BE2C (cell line): Measurements from ENCODE around the gene KDM8.
"Not testable (repeated sequence)": the region's sequence is repeated elsewhere in the genome, so short reads cannot be mapped to it uniquely, and the experiment has no call there.

Experiments
- DNase-seq: peaks from one replicate; pipeline ENCODE4 v3.0.0-alpha.2; 2020
- H3K27me3 ChIP-seq: fragments of 250-450 bp; sonication (Bioruptor Pico); 2 replicates; pipeline ENCODE4 v1.5.1; 2020; ENCODE audit warnings: mild to moderate bottlenecking
- H3K36me3 ChIP-seq: fragments of 250-450 bp; sonication (Bioruptor Pico); 2 replicates; pipeline ENCODE4 v1.5.1; 2020; ENCODE audit warnings: mild to moderate bottlenecking
- H3K4me1 ChIP-seq: fragments of 250-450 bp; sonication (Bioruptor Pico); 2 replicates; pipeline ENCODE4 v1.5.1; 2020
- H3K4me3 ChIP-seq: 2 replicates; pipeline ENCODE4 v1.5.1; 2011; ENCODE audit warnings: low read depth, low read length
- H3K9me3 ChIP-seq: fragments of 250-450 bp; sonication (Bioruptor Pico); 2 replicates; pipeline ENCODE4 v1.5.1; 2020
- TF ChIP-seq, protein P1 (sequence below): IDR thresholded peaks from 2 replicates; pipeline ENCODE4 v1.5.1; 2012; ENCODE audit warnings: mild to moderate bottlenecking, low read depth, low read length

Gene KDM8

DNA sequence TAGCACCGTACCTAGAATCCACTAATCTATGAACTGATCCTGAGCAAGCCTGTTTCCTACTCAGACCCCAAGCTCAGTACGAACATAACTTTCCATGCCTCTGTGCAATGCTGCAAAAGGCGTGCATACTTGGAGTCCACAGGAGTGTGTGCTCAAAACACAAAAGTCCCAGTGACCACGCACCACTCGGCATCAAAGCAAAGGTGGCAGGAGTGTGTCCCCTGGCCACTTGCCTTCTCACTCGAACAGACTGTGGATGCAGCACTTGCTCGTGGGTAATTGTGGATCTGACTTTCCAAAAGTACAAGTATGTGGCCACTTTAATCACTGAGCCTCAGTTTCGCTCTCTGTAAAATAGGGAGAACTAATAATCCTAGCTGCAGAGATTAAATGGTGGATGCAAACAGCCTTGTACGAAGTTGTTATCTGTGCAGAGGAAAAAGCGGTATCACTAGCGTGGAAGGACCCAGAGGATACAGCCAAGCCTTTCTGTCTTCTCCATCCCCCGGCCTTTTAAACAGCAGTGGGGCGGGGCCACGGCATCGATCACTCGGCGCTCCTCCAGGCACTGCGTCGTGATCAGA is 311 bp upstream of the KDM8 start:
- Histone ChIP-seq H3K27me3 (no peaks in the 10 kb centered on the region), H3K36me3 (no peaks in the 10 kb centered on the region), H3K9me3 (no peaks in the 10 kb centered on the region), H3K4me3 (peak overlapping the region; percentile 88), H3K4me1 (peaks cover 14% of the 10 kb centered on the region)
- TF ChIP-seq, protein P1, sequence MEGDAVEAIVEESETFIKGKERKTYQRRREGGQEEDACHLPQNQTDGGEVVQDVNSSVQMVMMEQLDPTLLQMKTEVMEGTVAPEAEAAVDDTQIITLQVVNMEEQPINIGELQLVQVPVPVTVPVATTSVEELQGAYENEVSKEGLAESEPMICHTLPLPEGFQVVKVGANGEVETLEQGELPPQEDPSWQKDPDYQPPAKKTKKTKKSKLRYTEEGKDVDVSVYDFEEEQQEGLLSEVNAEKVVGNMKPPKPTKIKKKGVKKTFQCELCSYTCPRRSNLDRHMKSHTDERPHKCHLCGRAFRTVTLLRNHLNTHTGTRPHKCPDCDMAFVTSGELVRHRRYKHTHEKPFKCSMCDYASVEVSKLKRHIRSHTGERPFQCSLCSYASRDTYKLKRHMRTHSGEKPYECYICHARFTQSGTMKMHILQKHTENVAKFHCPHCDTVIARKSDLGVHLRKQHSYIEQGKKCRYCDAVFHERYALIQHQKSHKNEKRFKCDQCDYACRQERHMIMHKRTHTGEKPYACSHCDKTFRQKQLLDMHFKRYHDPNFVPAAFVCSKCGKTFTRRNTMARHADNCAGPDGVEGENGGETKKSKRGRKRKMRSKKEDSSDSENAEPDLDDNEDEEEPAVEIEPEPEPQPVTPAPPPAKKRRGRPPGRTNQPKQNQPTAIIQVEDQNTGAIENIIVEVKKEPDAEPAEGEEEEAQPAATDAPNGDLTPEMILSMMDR: no peak
- peak; percentile 90 for DNase-seq

DNA sequence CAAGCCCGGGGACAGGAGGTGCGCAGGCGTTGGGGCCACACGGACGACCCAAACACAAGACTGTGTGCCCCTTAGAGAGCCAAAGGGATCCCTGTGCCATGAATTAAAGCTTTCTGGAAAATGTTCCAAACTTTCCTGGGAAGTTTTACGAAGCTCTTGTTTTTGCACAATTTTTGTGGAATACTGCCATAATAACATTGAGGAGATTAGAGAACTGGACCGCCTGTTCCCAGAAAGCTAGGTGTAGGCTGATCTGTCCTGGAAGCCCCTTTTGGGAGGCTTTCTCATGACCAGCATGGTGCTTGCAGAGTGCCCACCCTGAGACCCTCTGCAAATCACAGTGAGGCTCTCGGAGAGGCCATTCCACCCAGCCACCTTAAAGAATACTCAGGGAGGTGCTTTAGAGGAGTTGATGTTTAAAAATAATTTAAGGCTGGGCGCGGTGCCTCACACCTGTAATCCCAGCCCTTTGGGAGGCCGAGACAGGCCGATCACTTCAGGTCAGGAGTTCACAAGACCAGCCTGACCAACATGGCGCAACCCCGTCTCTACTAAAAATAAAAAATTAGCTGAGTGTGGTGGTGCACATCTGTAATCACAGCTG is 1.1 kb downstream of the KDM8 start:
- Histone ChIP-seq H3K4me3 (peak overlapping the region; percentile 88), H3K36me3 (no peaks in the 10 kb centered on the region), H3K27me3 (no peaks in the 10 kb centered on the region), H3K9me3 (no peaks in the 10 kb centered on the region), H3K4me1 (peaks cover 3% of the 10 kb centered on the region)
- DNase-seq: no peak
- TF ChIP-seq, protein P1: no peak

DNA sequence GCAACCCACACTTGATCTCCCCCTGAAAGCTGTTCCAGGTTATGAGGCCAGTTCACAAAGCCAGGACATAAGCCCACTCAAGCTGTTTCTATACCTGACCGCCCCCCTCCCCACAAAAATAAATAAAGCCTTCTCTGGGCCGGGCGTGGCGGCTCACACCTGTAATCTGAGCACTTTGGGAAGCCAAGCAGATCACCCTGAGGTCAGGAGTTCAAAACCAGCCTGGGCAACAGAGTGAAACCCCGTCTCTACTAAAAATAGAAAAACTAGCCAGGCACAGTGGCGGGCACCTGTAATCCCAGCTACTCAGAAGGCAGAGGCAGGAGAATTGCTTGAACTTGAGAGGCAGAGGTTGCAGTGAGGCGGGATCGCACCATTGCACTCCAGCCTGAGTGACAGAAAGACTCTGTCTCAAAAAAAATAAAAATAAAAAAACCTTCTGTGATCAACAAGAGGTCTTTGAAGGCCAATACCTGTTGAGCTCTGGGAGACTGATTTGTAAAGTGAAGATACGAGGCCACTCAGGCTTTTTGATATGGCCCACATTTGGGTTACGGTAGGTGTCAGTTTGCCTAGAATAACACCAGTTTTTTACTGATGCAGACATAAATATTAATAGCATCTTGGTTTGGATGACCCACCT is 2.2 kb downstream of the KDM8 start:
- Histone ChIP-seq H3K4me3 (no peak overlapping the region), H3K36me3 (peaks cover 5% of the 10 kb centered on the region), H3K9me3 (no peaks in the 10 kb centered on the region), H3K27me3 (no peaks in the 10 kb centered on the region), H3K4me1 (no peaks in the 10 kb centered on the region; the same call in 1 of the 2 replicates)
- TF ChIP-seq, protein P1: no peak
- no peak for DNase-seq

DNA sequence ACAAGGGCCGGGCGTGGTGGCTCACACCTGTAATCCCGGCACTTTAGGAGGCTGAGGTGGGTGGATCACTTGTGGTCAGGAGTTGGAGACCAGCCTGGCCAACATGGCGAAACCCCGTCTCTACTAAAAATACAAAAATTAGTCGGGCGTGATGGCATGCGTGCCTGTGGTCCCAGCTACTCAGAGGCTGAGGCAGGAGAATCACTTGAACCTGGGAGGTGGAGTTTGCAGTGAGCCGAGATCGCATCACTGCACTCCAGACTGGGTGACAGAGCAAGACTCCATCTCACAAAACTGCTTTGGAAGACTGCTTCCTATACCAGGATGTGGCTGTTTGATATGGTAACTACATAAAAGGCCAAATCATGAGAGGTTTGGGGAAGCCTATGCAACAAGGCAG is 3.8 kb downstream of the KDM8 start:
- not testable (repeated sequence) for DNase-seq, H3K4me3 ChIP-seq, H3K36me3 ChIP-seq, H3K27me3 ChIP-seq, H3K9me3 ChIP-seq, H3K4me1 ChIP-seq

DNA sequence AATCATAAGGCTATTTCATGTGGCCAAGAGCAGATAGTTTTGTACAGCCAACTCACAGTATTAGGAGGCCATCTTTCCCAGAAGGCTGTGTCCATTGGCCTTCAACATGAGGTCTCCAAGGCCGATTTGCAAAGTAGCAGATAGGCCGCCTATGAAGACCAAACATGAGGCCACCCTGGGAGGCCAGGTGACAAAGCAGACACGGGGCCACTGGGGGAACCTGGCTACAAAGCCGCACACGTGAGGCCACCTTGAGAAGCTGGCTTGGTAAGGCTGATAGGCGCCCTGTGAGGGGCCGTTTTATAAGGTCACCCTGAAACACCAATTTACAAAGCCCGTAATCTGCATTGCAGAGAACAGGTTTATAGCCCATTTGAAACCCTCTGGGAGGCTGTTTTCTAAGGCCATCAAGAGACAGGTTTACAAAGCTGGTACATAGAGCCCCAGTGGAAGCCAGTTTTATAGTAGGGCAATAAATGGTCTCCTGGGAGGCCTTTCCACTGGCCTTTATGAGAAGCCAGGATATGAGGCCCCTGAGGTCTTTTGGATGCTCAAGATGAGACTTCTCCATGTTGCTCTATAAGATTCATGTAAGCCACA is 4.9 kb downstream of the KDM8 start:
- Histone ChIP-seq H3K27me3 (no peaks in the 10 kb centered on the region), H3K36me3 (peaks cover 6% of the 10 kb centered on the region), H3K4me1 (no peaks in the 10 kb centered on the region; the same call in 1 of the 2 replicates), H3K4me3 (no peak overlapping the region), H3K9me3 (no peaks in the 10 kb centered on the region)
- TF ChIP-seq, protein P1: no peak
- no peak for DNase-seq

DNA sequence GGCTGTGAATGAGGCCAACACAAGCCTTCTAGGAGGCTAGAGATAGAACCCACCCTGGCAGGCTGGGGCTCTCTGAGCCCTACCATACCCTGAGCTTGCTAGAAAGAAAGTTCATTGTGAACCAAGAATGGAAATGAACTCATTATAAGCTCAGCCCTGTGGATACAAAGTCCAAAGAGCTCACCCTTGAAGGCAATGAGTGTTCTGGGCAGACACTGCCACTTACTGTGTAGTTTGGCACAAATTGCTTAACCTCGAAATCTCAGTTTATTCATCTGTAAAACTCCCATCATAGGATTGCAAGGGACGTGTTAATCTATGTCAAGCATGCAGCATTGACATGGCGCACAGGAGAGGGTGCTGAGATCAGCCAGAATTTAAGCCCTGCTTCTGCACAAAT is 5.5 kb downstream of the KDM8 start:
- DNase-seq: no peak
- TF ChIP-seq, protein P1: no peak
- H3K9me3 ChIP-seq: no peaks in the 10 kb centered on the region
- H3K36me3 ChIP-seq: peaks cover 6% of the 10 kb centered on the region
- no peaks in the 10 kb centered on the region for H3K27me3 ChIP-seq
- H3K4me1 ChIP-seq: no peaks in the 10 kb centered on the region; the same call in 1 of the 2 replicates
- H3K4me3 ChIP-seq: no peak overlapping the region
